AG04450 (cell line): ENCODE measurements around the gene CNOT11. TPM values are rescaled to one million over a fixed set of nuclear protein-coding genes. Genes with fewer than 3 reads are reported as not detected.

Source experiments
- CTCF ChIA-PET: fragments of 300-600, 350-600 bp; formaldehyde crosslinking; extraction: SDS; loops from one replicate; lab custom pipeline; 2022; ENCODE audit warnings: antibody characterized with exemption, inconsistent platforms; lab: Charles Lee
- POLR2A ChIA-PET: fragments of 350-600 bp; formaldehyde crosslinking; extraction: SDS; loops from one replicate; lab custom pipeline; 2021; ENCODE audit warnings: antibody characterized with exemption, inconsistent platforms; lab: Yijun Ruan, JAX
- DNase-seq: peaks from one replicate; pipeline ENCODE4 v3.0.0-alpha.2; 2011; ENCODE audit warnings: low read depth, low spot score
- H3K27ac ChIP-seq: one replicate; pipeline ENCODE4 v1.5.1; 2012; ENCODE audit warnings: low read depth, low read length, control low read depth
- H3K27me3 ChIP-seq: one replicate; pipeline ENCODE4 v1.6.0; 2012; ENCODE audit warnings: low read length; ENCODE audit not compliant: control insufficient read depth, insufficient read depth
- H3K4me3 ChIP-seq: 2 replicates; pipeline ENCODE4 v1.5.1; 2011; ENCODE audit warnings: mild to moderate bottlenecking, low read depth, low read length, control low read depth
- H3K9me3 ChIP-seq: 2 replicates; pipeline ENCODE4 v1.5.1; 2012; ENCODE audit warnings: low read length; ENCODE audit not compliant: control insufficient read depth, insufficient read depth
- CTCF ChIP-seq: IDR thresholded peaks from 2 replicates; pipeline ENCODE4 v1.5.1; 2011; ENCODE audit warnings: low read depth, low read length, control low read depth, inconsistent platforms
- polyA plus RNA-seq: library from polyadenylated mRNA; depleted of rRNA; stranded (reverse); fragments of >200 nt; gene quantifications from 2 replicates; pipeline ENCODE4 v1.2.3, GENCODE V29; 2011

The CNOT11 gene
- polyA plus RNA-seq, 1 experiment = 68.5 TPM

GRCh38 chr2:101281482-101281881 is 28.8 kb downstream of the CNOT11 start:
- ChIA-PET CTCF (interaction anchor here (0.7 to 1.5 kb wide), 3 partner anchors 11 to 1430 kb away, joined by 4 to 6 read pairs (median 5); no protein-coding TSS in a partner anchor), POLR2A (no interaction called here)

GRCh38 chr2:101282980-101283379 is 30.3 kb downstream of the CNOT11 start:
- no peak for DNase-seq
- no peak overlapping the region for H3K27ac ChIP-seq
- no peak overlapping the region for H3K4me3 ChIP-seq
- H3K9me3 ChIP-seq = no peaks in the 10 kb centered on the region
- ChIA-PET POLR2A (no interaction called here), CTCF (no interaction called here)
- no peak for TF ChIP-seq CTCF
- H3K27me3 ChIP-seq = no peaks in the 10 kb centered on the region

More at GRCh38 chr2:101281482-101281881, 28.8 kb downstream of the CNOT11 start:
- H3K27me3 ChIP-seq = no peaks in the 10 kb centered on the region
- H3K9me3 ChIP-seq = no peaks in the 10 kb centered on the region
- no peak overlapping the region for H3K27ac ChIP-seq
- H3K4me3 ChIP-seq = no peak overlapping the region
- no peak for TF ChIP-seq CTCF
- no peak for DNase-seq

- Histone ChIP-seq H3K27ac (no peak overlapping the region), H3K27me3 (no peaks in the 10 kb centered on the region), H3K9me3 (no peaks in the 10 kb centered on the region), H3K4me3 (no peak overlapping the region)
- POLR2A ChIA-PET = no interaction called here
- DNase-seq = no peak
- CTCF ChIA-PET = interaction anchor here (1.6 kb wide), 1 partner anchor 55 kb away, joined by 3 read pairs; no protein-coding TSS in a partner anchor
- no peak for TF ChIP-seq CTCF
These were observed 34.0 kb downstream of the CNOT11 start for GRCh38 chr2:101286684-101287083.

- H3K9me3 ChIP-seq = no peaks in the 10 kb centered on the region
- H3K4me3 ChIP-seq = no peak overlapping the region
- no peak overlapping the region for H3K27ac ChIP-seq
- ChIA-PET CTCF (interaction anchor here (1.6 kb wide), 1 partner anchor 55 kb away, joined by 3 read pairs; no protein-coding TSS in a partner anchor), POLR2A (no interaction called here)
- H3K27me3 ChIP-seq = no peaks in the 10 kb centered on the region
- DNase-seq = no peak
- no peak for TF ChIP-seq CTCF
These were observed 34.6 kb downstream of the CNOT11 start for GRCh38 chr2:101287303-101287702.

- no peak for DNase-seq
- Histone ChIP-seq H3K9me3 (no peaks in the 10 kb centered on the region), H3K27ac (no peak overlapping the region), H3K4me3 (no peak overlapping the region), H3K27me3 (no peaks in the 10 kb centered on the region)
- no peak for TF ChIP-seq CTCF
- ChIA-PET CTCF (no interaction called here), POLR2A (no interaction called here)
These were observed 38.0 kb downstream of the CNOT11 start for GRCh38 chr2:101290711-101291110.
